GM18502 (cell line): ENCODE data around the gene VSX1.

Source experiments
- ATAC-seq: cut with Tn5 transposase; IDR thresholded peaks from one replicate; pipeline ENCODE4 v1.9.1; 2021; ENCODE audit warnings: mild to moderate bottlenecking; ENCODE audit not compliant: unreplicated experiment, poor library complexity

VSX1 gene

DNA sequence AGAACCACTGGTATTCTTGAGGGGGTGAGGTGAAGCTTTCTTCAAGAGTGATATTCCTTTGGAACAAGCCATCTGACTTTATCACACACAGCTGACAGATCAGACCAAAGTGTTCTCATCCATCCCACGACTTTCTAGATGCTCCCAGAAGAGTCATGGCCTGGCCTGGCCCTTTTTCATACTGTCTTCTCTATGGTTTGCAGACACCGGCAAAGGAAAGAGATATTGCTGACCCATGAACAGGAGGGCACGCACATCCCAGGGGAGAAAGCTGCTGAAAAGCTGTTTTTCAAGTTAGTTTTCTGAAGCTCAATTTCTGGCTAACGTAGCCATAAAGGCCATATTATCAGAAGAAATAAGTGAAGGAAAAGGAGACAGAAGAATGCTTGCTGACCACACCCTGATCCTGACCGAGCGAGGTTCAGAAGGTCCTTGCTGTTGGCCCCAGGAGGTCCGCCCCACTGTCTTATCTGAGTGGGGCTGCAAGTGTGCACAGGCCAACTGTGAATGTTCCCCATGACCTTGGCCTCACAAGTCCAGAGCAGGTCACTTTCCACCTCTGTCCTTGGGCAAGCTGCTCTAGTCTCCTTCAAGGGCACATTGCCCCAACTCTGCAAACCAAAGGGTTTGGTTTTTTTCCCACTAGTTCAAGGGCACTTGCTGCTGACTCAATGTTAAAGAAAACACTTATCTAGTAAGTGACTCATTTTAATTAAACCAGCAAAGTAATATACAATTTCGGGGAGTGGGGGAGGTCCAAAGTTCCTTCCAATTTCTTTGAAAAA lies 26.0 kb downstream of the VSX1 start:
- no peak for ATAC-seq

GRCh38 chr20:25054995-25055629 lies 26.8 kb downstream of the VSX1 start:
- ATAC-seq, result no peak

DNA sequence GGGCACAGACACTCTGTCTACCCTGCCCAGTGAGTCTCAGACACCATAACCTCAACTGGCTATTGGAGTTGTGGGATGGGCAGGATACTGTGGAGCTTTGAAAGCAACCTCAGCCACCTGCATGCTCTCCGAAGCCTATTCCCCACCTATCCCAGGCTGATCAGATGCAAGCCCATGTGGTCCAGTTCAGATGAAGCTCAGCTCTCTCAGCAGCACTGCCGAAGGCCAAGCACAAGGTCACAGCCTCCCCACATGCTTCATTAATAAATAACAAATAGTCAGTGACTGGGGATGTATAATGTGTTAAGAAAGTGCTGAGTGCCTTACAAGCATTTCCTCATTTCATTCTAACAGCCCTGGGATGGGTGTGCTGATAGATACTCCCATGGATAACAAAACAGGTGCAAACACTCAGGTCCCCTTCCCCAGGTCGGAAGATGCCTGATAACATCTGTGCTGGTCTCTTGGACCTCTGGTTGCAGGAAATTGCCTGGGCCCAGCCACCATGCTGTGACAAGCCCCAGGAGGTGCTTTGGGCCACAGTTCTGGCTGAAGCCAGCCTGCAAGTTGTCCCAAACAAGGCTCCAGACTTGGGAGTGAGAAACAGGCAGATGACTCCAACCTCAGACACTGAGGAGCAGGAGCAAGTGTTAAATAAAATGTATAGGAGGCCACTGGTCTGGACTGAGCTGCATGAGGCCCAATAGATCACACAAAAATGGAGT lies 27.7 kb downstream of the VSX1 start:
- no peak for ATAC-seq

DNA sequence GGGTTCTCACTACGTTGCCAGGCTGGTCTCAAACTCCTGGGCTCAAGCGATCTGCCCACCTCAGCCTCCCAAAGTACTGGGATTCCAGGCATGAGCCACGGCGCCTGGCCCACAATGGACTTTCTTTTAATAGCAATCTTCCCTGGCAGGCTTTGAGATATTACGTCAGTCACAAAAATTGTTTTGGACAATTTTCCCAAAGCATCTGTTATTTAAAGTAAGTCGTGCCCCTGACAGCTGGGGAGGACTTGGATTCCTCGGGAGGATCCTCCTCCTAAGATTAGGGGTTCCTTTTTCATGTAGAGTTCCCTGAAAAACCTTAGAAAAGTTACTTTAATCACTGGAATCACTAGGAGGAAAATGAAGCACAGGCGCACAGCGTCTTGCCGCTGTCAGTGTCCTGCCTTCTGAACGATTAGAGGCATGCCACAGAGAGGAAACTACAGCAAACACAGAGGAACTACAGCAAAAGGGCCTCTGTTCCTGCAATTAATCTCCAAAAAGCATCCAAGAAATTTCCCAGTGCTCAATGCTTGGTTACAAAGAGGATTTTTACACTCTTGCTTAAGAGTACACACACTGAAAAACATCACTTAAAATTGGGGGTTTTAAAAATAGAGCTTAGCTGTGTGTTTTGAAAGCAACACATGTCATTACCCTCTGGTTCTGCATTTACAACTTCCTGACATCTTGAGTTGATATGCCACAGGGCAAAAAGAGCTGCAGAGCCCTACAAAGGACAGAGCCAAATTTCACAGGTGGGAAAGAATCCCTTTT lies 28.5 kb downstream of the VSX1 start:
- ATAC-seq, result no peak

- no peak for ATAC-seq
These were observed 29.4 kb downstream of the VSX1 start for GRCh38 chr20:25052255-25053194.

GRCh38 chr20:25051386-25052155 lies 30.4 kb downstream of the VSX1 start:
- no peak for ATAC-seq

- ATAC-seq, result no peak
These were observed 31.2 kb downstream of the VSX1 start for GRCh38 chr20:25050501-25051350.

GRCh38 chr20:25050082-25050481 lies 31.9 kb downstream of the VSX1 start:
- no peak for ATAC-seq

GRCh38 chr20:25049261-25050060 lies 32.5 kb downstream of the VSX1 start:
- no peak for ATAC-seq

DNA sequence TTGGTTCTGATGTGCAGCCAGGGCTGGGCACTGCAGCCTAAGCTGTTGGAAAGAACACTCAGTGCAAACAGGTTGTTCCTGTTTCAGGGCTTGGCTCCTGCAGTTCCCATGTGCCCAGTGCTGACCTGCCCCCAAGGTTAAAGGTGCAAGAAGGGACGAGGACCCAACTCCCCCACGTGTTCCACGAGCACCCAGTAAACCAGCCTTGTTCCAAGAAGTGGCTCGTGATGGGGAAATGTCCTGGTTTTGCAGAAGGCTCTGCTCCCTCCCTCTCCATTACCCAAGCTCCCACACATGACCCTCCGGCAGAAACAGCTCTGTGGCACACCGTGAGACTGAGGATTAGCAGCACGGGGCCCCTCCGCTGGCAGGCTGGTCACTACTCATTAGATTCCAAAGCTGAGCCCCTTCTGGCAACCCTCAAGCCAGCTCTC lies 33.4 kb downstream of the VSX1 start:
- ATAC-seq, result no peak

DNA sequence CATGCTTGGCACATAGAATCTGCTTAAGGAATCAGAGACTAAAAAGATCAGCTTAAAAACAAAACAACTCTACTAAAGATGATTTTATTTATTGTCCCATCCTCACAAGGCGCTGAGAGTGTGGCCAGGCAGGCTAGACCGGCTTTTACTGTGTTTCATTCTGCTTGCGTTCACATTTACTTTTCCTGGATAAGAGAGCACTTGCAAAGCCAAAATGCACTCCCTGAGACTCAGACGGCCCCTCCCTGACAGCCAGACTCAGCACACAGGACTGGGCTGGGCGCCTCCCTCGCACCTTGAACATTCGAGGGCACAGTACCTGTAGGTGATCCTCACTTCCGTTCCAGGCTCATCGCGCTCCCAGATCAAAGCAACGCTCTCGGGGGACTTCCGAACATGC lies 34.2 kb downstream of the VSX1 start:
- ATAC-seq, result no peak

GRCh38 chr20:25046736-25047666 lies 34.9 kb downstream of the VSX1 start:
- no peak for ATAC-seq

- no peak for ATAC-seq
These were observed 35.7 kb downstream of the VSX1 start for GRCh38 chr20:25046181-25046641.

DNA sequence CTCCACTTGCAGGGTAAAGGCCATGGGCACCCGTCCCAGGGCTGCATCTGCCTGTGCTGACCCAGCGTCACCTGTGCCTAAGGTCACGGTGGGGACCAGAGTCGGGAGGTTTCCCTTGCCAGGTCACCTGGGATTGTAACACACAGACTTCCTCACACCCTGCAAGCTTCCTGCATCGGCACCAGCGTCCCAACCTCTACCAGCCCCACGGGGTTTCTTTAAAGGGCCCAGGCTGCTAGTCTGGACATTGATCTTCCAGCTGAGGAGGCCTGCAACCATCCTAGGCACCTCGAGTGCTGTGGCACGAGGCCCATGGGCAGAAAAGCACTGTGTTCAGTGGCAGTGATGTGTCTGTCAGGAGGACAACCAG lies 36.6 kb downstream of the VSX1 start:
- no peak for ATAC-seq

- no peak for ATAC-seq
These were observed 37.1 kb downstream of the VSX1 start for GRCh38 chr20:25044660-25045342.

GRCh38 chr20:25044261-25044560 lies 37.7 kb downstream of the VSX1 start:
- ATAC-seq, result no peak
